M059J (cell line): ENCODE results near the gene MSI1. TPM values are rescaled to one million over a fixed set of nuclear protein-coding genes. Genes with fewer than 3 reads are reported as not detected.

Experiments used
- DNase-seq: peaks from one replicate; pipeline ENCODE4 v3.0.0-alpha.2; 2012; ENCODE audit warnings: low read depth
- total RNA-seq: library from RNA; depleted of rRNA; stranded (reverse); fragments of >200 nt; shearing (Covaris generic); gene quantifications from 2 replicates; pipeline ENCODE4 v1.2.3, GENCODE V29; 2014; rRNA removed

The MSI1 gene
- total RNA-seq: not detected in 2 replicates

- no peak for DNase-seq
Observed at GRCh38 chr12:120368789-120369602, at the start of gene MSI1. TSS of gene MSI1 (minus strand) at chr12:120369164. CDS start at chr12:120369091, 73 bp downstream.

GRCh38 chr12:120417917-120418580 lies 49.1 kb upstream of the MSI1 start:
- DNase-seq: no peak

GRCh38 chr12:120416490-120417216 lies 47.7 kb upstream of the MSI1 start:
- no peak for DNase-seq

GRCh38 chr12:120413901-120414695 lies 45.1 kb upstream of the MSI1 start:
- no peak for DNase-seq

GRCh38 chr12:120412421-120412820 lies 43.5 kb upstream of the MSI1 start:
- no peak for DNase-seq

- no peak for DNase-seq
Observed at GRCh38 chr12:120408771-120409170, 39.8 kb upstream of the MSI1 start.

- no peak for DNase-seq
Observed at GRCh38 chr12:120406553-120406952, 37.6 kb upstream of the MSI1 start.

- DNase-seq: no peak
Observed at GRCh38 chr12:120406069-120406468, 37.1 kb upstream of the MSI1 start.

GRCh38 chr12:120404271-120404670 lies 35.3 kb upstream of the MSI1 start:
- DNase-seq: no peak

- no peak for DNase-seq
Observed at GRCh38 chr12:120403869-120404268, 34.9 kb upstream of the MSI1 start.

GRCh38 chr12:120402217-120402616 lies 33.3 kb upstream of the MSI1 start:
- DNase-seq: peak; percentile 49

GRCh38 chr12:120399531-120399930 lies 30.6 kb upstream of the MSI1 start:
- peak; percentile 38 for DNase-seq

GRCh38 chr12:120397824-120398540 lies 29.0 kb upstream of the MSI1 start:
- no peak for DNase-seq

GRCh38 chr12:120394483-120395367 lies 25.8 kb upstream of the MSI1 start:
- DNase-seq: peak; percentile 47

- no peak for DNase-seq
Observed at GRCh38 chr12:120390540-120391120, 21.7 kb upstream of the MSI1 start.

GRCh38 chr12:120388691-120389481 lies 19.9 kb upstream of the MSI1 start:
- no peak for DNase-seq

GRCh38 chr12:120381752-120382419 lies 12.9 kb upstream of the MSI1 start:
- peak; percentile 84 for DNase-seq

GRCh38 chr12:120378036-120378435 lies 9.1 kb upstream of the MSI1 start:
- no peak for DNase-seq
